ENCODE results near the gene BID.

The BID gene

DNA sequence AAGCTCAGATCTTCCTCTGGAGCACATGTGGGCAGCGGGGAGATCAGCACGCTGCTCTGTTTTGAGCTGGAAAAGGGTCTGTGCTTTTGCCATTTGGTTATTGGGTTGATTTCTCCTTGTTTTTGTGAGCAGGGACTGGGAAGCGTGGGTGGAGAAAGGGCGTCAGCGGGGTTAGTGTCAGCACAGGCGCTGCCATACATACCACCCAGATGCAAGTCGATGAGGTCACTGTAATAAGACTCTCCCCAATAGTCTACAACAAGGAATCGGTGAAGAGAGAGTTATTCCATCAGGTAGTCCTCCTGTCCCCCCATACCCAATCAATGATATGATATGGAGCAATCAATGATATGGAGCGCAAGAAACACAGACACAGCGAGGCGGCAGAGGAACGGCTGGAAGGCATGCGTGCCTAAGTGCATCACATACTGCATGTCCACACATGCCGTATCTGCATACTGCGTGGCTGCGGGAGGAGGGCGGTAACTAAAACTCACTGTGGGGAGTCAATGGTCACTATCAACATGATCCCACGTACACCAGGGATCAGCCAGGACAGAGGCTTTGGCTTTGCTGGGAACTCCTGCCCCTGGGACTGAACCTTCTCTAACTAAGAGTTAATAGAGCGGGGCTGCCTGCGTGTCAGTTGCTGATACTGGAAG, 29.5 kb upstream of the BID start:
- no peak for DNase-seq (ENCODE audit: low spot score)

DNA sequence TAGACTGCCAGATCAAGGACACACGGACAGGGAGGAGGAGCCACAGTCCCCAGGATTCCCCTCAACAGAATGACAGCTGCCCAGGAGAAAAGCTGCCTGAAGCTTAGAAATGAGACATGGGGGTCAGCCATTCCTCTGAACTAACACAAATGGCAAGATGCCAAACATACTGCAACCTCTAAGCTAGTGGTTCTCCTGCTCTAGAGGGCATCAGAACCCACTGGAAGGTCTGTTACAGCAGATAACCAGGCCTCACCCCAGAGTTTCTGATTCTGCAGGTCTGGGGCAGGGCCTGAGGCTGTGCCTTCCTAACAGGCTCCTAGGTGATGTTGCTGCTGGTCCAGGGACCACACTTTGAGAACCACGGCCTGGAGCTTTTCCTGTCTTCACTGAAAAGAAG, 28.6 kb upstream of the BID start:
- no peak for DNase-seq (ENCODE audit: low spot score)

- no peak for DNase-seq (ENCODE audit: low spot score)
Observed at GRCh38 chr22:17802411-17802810, 28.1 kb upstream of the BID start.

DNA sequence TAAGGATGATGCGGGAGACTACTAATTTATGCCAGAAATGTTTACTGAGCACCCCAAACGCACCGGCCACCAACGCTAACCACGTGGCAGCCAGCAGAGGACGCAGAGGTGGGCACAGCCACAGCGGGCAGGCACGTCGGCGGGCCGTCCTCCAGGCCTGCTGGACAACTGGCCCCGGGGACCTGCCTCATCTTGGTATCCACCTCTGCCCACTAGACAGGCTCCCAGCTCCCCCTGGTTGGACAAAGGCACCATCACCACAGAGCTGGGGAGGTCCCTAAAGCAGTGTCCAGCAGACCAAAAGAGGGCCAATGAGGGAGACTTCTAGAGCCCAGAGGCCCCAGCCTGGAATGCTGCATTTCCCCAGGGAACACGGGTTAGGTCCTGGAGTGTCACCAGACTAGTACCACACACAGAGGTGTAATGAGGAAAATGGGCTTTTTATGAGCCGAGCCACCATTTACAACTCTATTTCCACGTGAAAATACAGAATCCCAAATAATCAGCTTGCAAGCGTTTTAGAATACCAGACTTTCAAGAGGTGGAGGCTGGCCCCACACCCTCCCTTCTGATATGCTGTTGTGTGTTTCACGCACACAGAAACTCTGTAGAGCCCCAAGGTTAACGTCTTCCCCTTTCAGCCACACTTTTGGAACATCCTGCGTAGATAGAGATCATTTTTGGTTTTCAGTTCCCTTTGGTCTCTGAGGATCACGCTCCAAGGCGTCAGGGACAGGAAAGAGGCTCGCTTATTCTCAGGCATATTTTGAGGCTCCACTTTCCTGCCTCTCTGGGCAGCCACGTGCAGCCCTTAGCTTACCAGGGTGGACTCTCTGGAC, 23.7 kb upstream of the BID start:
- no peak for DNase-seq (ENCODE audit: low spot score)

- no peak for DNase-seq (ENCODE audit: low spot score)
Observed at GRCh38 chr22:17796695-17797094, 22.4 kb upstream of the BID start.

- no peak for DNase-seq (ENCODE audit: low spot score)
Observed at GRCh38 chr22:17795661-17796548, 21.6 kb upstream of the BID start.

- no peak for DNase-seq (ENCODE audit: low spot score)
Observed at GRCh38 chr22:17794726-17795542, 20.7 kb upstream of the BID start.

GRCh38 chr22:17792854-17793434, 18.7 kb upstream of the BID start:
- no peak for DNase-seq (ENCODE audit: low spot score)

DNA sequence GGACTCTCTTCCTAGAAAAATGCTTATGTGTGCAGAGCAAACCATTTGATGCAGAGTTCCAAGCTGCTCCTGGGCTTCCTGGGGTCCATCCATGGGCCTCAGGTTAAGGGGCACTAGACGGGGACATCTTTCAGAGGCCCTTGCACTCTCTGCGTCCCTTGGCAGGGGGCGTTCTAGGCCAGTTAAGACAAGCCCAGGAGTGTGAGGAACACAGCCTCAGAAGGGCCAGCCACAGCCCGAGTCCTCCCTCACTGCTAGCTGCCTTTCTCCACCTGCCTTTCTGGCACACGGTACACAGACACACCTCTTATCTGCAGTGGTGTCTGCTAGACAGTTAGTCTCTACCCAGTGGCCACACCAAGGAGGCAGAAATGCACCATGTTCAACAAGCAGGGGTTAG, 18.0 kb upstream of the BID start:
- no peak for DNase-seq (ENCODE audit: low spot score)

- DNase-seq (ENCODE audit: low spot score), result no peak
Observed at GRCh38 chr22:17791196-17791595, 16.9 kb upstream of the BID start.

- no peak for DNase-seq (ENCODE audit: low spot score)
Observed at GRCh38 chr22:17789379-17790200, 15.3 kb upstream of the BID start.

GRCh38 chr22:17788528-17789378, 14.5 kb upstream of the BID start:
- no peak for DNase-seq (ENCODE audit: low spot score)

GRCh38 chr22:17787716-17788330, 13.6 kb upstream of the BID start:
- no peak for DNase-seq (ENCODE audit: low spot score)

DNA sequence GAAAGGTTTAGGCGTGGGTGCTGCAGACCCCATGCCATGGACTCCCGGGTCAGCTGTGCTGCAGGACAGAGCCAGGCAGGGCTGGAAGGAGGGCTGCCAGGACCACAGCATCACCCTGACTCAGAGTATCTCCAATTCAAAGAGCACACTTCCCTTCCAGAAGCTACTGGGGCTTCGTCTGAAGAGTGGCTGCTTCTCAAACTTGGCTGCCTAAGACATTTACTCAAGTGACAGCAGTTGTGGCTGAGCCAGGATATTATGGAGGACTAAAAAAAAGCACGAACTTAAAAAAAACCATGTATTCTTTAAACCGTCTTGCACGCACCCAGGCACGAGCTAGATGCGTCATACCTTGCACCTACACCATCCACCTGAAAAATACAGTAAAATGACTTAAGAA, 13.0 kb upstream of the BID start:
- no peak for DNase-seq (ENCODE audit: low spot score)

- no peak for DNase-seq (ENCODE audit: low spot score)
Observed at GRCh38 chr22:17786435-17787161, 12.3 kb upstream of the BID start.

GRCh38 chr22:17785185-17786184, 11.2 kb upstream of the BID start:
- DNase-seq (ENCODE audit: low spot score), result peak; percentile 46

GRCh38 chr22:17784776-17785175, 10.5 kb upstream of the BID start:
- DNase-seq (ENCODE audit: low spot score), result no peak

All from LoVo (cell line).